GM20431 (cell line): ENCODE data around the gene DRAXIN.

Experiments used
- in situ Hi-C: fragments of 300-500 bp; cut with MseI, MboI; formaldehyde crosslinking; loops from one replicate; pipeline ENCODE4 v1.15.0; 2020; ENCODE audit warnings: low sequenced_read_pairs; ENCODE audit not compliant: unreplicated experiment

Gene DRAXIN

DNA sequence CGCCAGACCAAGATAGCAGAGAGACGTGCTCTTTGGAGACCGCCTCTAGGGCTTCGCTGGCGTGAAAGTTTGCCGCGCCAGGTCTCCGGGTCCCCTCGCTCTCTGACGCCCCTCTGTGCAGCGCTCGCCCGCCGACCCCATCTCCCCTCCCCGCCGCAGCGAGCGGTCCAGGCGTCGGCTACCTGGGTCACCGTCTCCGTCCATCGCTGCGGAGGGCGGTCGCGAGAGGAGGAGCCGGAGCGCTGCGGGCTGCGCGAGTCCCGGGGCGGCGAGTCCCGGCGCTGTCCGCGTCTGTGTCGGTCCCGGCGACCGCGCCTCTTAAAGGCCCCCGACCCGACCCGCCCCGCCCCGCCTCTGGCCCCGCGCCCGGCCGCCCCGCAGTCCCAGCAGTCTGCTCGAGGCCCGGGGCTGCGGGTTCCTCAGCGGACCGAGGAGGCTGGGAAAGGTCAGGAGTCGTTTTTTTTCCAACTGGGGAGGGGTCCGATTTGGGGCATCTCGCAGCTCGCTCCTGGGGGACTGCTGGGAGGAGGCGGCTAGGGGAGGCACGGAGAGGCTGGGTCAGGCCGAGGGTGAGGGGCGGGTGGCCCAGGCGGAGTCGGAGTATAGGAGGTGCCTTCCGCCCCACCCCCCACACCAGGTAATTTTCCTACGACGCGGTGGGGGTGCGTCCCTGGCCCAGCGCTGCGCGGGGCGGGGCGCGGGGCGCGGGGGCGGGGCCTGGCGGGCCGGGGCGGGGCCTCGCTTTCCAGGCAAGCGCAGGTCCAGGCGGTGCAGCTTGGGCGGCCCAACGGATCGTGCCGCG, 37.2 kb upstream of the DRAXIN start, which contains the start of the genes FBXO2 and FBXO44:
FBXO2 (minus strand) TSS at position 293 of the 802 bp plus-strand sequence; CDS start at position 204, 89 bp downstream.
FBXO44 (plus strand) TSS at position 741 of the 802 bp plus-strand sequence. CDS start 959 bp downstream, outside the sequence.
- in situ Hi-C loops: loop anchor here (10.0 kb wide), 1 partner anchor 70 kb away; no protein-coding TSS in a partner anchor

DNA sequence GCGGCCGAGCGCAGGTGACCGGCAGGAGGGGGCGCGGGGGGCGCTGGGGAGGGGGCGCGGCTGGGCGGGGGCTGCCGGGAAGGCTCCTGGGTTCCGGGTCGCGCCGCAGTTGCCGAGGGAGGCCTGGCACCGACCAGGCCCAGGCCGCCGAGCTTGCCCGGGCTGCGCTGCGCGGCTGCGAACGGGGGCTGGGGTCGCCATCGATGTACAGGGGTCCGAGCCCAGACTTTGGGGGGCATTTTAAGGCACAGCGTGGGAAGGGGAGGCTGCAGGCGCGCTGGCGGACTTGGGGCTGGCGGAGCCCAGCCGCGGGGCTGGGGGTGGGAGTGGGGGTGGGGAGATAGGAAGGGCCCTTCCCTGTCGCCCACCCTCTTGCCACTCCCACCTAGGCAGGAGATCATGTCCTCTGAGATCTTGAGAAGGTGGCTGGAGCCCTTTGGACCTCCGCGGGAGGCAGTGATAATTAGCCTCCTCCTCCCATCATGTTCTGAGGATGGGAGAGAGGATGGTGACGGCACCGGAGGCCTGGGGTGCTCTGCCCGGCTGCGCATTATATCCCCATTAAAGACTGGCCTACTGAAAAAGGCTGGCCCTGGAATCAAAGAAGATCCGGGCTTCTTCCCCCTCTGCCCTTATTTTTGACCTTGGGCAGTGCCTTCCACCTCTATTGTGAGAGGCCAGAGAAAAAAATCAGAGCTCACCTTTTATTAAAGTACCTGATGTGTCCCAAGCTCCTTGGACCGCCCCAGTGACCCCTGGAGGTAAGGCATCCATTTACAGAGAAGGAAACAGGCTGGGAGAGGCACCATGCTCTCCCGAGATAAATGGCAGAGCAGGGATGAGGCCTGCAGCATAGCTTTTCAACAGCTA, 36.3 kb upstream of the DRAXIN start:
- in situ Hi-C loops: loop anchor here (10.0 kb wide), 1 partner anchor 70 kb away; no protein-coding TSS in a partner anchor

- in situ Hi-C loops: loop anchor here (10.0 kb wide), 1 partner anchor 67 kb away; no protein-coding TSS in a partner anchor
These were observed 33.9 kb upstream of the DRAXIN start for GRCh38 chr1:11657654-11658053.

- in situ Hi-C loops: loop anchor here (10.0 kb wide), 1 partner anchor 66 kb away; no protein-coding TSS in a partner anchor
These were observed 33.0 kb upstream of the DRAXIN start for GRCh38 chr1:11658542-11658941.

DNA sequence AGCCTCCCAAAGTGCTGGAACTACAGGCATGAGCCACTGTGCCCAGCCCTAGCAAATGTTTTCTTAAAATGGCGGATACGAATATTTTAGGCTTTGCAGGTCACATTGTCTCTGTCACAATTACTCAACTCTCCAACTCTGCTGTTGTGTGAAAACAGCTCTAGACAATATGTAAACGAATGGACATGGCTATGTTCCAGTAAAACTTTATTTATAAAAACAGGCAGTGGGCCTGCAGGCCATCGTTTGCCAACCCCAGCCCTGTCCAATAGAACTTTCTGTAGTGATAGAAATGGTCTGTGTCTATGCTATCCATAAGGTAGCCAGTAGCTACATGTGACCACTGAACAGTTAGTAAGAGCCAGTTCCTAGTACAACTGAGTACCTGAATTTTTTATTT, 31.8 kb upstream of the DRAXIN start:
- in situ Hi-C loops: loop anchor here (10.0 kb wide), 1 partner anchor 65 kb away; no protein-coding TSS in a partner anchor

- in situ Hi-C loops: no loop called here
These were observed 30.4 kb upstream of the DRAXIN start for GRCh38 chr1:11661103-11661502.

GRCh38 chr1:11664336-11665065, 27.0 kb upstream of the DRAXIN start:
- in situ Hi-C loops: no loop called here

DNA sequence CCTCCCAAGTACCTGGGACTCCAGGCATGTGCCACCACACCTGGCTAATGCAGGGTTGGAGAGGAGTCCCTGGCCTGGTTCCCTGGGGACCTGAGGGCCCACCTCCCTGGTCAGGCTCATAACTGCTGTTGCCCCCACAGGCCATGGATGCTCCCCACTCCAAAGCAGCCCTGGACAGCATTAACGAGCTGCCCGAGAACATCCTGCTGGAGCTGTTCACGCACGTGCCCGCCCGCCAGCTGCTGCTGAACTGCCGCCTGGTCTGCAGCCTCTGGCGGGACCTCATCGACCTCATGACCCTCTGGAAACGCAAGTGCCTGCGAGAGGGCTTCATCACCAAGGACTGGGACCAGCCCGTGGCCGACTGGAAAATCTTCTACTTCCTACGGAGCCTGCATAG, 23.0 kb upstream of the DRAXIN start:
- in situ Hi-C loops: no loop called here

DNA sequence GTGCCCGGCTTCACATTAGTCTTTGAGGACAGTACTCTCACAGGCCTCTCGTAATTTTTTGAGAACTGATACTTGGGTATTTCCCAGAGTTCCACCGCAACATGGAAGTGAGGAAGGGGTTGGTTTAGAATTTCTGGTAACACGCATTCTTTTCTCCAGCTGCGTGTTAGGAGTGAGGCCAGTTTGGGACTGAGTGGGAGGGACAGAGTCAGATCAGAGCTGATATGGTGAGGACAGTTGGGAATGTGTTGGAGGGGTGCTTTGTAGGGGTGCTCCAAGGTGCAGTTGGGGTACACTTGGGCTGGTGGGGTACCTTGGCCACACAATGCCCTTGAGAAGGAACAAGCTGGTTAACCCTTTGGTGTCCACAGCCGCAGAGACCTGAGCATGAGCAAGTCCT, 20.8 kb upstream of the DRAXIN start:
- in situ Hi-C loops: no loop called here

DNA sequence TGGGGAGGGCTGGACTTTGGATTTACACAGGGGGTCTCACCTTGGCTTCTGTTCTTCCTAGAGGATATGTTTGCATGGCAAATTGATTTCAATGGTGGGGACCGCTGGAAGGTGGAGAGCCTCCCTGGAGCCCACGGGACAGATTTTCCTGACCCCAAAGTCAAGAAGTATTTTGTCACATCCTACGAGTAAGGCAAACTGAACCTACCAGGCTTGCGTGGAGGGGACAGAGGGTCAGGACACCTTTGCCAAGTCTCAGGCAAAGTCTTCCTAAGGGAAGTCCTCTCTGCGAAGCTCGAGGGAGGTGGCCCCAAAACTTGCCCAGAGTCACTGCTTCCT, 20.3 kb upstream of the DRAXIN start:
- in situ Hi-C loops: no loop called here

GRCh38 chr1:11671544-11672286, 19.8 kb upstream of the DRAXIN start:
- in situ Hi-C loops: no loop called here

GRCh38 chr1:11673089-11673769, 18.3 kb upstream of the DRAXIN start:
- in situ Hi-C loops: no loop called here

GRCh38 chr1:11674488-11674887, 17.0 kb upstream of the DRAXIN start:
- in situ Hi-C loops: no loop called here

DNA sequence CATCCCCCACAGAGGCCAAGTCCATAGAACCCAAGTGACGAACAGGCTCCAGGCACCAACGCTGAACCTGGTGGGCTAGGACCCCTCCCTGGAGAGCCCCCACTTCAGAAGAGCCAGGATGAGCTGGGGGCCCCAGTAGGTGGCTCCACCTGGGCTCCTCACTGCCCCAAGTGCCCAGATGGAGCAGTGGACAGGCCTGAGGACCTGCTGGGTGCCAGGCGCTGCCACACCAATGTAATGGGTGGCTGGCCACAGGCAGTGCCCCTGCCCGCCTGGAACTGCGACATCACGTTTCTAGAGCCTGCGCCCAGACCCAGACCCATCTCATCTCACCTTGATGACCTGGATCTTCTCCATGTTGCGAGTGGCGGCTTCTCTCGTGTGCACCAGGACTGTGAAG, 16.2 kb upstream of the DRAXIN start:
- in situ Hi-C loops: no loop called here

DNA sequence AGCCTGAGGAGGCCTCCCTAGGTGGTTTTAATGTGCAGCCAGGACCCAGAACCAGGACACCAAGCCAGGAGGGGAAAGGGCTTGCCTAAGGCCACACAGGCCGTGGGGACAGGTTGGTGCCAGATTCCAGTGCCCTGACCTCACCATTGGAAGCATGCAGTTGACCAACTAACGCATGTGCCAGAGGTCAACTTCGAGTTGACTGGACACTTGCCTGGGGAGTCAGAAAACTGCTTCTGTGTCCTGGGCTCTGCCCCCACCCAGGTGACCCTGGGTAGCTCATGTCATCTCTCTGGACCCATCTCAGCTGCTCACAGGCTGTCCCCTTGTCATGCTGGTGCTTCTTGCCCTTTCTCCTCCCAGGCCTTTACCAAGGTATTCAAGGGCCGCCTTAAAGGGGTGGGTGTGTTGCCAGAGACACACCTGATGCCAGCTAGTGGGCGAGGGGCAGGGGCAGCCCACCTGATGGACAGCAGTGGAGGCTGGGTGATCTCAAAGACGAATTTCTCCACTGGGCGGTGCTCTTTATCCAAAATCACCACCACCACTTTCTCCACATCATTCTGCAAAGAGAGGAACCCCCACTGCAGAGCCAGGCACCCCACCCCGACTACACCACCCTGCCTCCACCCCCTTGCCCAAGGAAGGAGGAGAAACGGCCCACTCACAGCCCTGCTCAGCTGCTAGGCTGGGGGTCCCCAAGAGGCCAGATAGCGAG, 15.0 kb upstream of the DRAXIN start:
- in situ Hi-C loops: no loop called here

DNA sequence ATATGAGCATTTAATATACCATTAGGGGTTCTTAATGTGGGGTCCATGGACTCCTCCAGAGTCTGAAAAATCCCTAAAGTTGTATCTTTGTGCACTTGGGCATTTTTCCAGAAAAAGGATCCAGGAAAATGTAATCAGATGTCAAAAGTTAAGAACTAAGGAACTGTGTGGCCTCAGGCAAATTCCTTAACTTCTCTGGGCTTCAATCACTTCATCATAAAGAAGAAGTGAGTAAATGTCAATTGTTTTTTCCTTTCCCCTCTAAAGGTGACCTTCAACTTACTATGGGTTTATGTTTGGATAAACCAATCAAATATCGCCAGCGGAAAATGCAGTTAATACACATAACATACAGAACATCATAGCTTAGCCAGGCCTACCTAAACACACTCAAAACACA, 13.1 kb upstream of the DRAXIN start:
- in situ Hi-C loops: no loop called here

DNA sequence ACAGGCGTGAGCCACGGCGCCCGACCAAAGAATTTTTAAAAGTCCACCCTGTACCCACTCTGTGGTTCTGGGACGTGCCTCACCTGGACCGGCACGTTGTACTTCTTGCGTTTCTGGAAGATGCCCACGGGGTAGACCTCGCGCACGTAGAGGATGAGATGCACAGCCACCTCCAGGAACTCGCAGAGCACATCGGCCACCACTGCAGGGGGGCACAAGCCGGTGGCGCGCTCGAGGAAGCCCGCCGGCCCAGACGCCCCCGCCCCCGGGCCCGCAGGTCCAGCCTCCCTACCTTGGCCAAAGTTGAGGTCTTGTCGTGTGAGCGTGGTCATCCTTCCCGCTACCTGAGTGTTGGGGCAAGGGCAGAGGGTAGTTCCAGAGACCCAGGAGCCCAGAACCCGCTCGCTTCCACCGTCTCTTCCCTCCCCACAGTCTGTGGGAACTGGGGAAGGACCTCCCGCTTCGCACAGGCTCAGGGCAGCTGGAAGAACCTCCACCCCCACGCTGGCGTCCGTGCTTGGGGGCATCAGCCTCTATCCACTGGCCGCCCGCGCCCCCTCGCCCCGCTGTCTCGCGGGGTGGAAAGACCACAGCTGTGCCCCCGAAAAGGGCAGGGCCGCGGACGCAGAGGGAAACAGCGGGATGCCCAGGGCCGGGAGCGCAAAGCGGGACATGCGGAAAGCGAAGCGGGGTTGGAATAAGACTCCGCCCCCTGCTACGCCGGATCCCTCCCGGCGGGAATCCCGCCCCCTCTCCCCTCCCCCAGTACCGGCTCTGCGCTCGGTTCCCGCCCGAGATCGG, 11.0 kb upstream of the DRAXIN start:
- in situ Hi-C loops: no loop called here
